HCT116 (cell line): ENCODE data around the gene CARD6. TPM values are rescaled to one million over a fixed set of nuclear protein-coding genes. Genes with fewer than 3 reads are reported as not detected.

Experiments
- ATAC-seq: fragments of 200-7000 bp; cut with Tn5 transposase; 2 replicates; pipeline ENCODE4 v1.9.1; 2020; ENCODE audit warnings: mild to moderate bottlenecking, moderate library complexity
- BruUV-seq: library from RNA; stranded (reverse); fragments of 400-500 nt; replicated peaks from 2 replicates; lab custom pipeline; 2021; lab: Mats Ljungman, UMichigan
- CTCF ChIA-PET: fragments of 300-600 bp; sonication (Branson Sonifier 250); formaldehyde crosslinking; loops from one replicate; lab custom pipeline; 2021; ENCODE audit warnings: antibody characterized with exemption; lab: Charles Lee
- POLR2A ChIA-PET: fragments of 300-600, 350-600 bp; sonication (Branson Sonifier 250); formaldehyde crosslinking; loops from one replicate; lab custom pipeline; 2021; ENCODE audit warnings: antibody characterized with exemption; lab: Charles Lee
- RAD21 ChIA-PET, 2 experiments: fragments of 300-600 bp; sonication (Branson Sonifier 250); formaldehyde crosslinking; loops; one replicate each; lab custom pipeline; 2023; ENCODE audit warnings: low total read pairs in 2 of 2; ENCODE audit not compliant: uncharacterized antibody in 2 of 2, unreplicated experiment in 2 of 2, low non-redundant PET in 1 of 2; lab: Charles Lee
- DNase-seq: peaks from one replicate; pipeline ENCODE4 v3.0.0-alpha.2; 2010; ENCODE audit warnings: low read depth, low spot score
- H2AFZ ChIP-seq: fragments of 200-600 bp; shearing (Covaris generic), sonication (generic); 2 replicates; pipeline ENCODE4 v1.6.1; 2017; ENCODE audit warnings: low read depth, mixed run types, mixed read lengths, antibody characterized with exemption, low read length; ENCODE audit not compliant: poor library complexity, severe bottlenecking
- H3K27ac ChIP-seq: 2 replicates; pipeline ENCODE4 v1.5.1; 2012; ENCODE audit warnings: low read depth, low read length
- H3K27me3 ChIP-seq: fragments of 200-600 bp; sonication (generic); 2 replicates; pipeline ENCODE4 v1.6.1; 2016; ENCODE audit warnings: mixed run types, low read length, mixed read lengths; ENCODE audit not compliant: insufficient read depth
- H3K36me3 ChIP-seq, 2 experiments: fragments of 200-500 bp in 1 of 2; fragments of 200-600 bp in 1 of 2; sonication (Bioruptor generic) in 1 of 2; sonication (generic) in 1 of 2; 2 replicates each; pipeline versions ENCODE4 v1.5.1 to v1.6.1; 2014 to 2016; ENCODE audit warnings: low read length in 2 of 2, inconsistent platforms in 1 of 2, mixed read lengths in 1 of 2, mixed run types in 1 of 2; ENCODE audit not compliant: insufficient read depth in 2 of 2, control insufficient read depth in 1 of 2
- H3K4me1 ChIP-seq, 2 experiments: fragments of 200-600 bp in 1 of 2; sonication (generic) in 1 of 2; 2 replicates each; pipeline versions ENCODE4 v1.5.1 to v1.6.1; 2012 to 2017; ENCODE audit warnings: low read length in 2 of 2, inconsistent platforms in 1 of 2, mild to moderate bottlenecking in 1 of 2, mixed read lengths in 1 of 2, mixed run types in 1 of 2, moderate library complexity in 1 of 2; ENCODE audit not compliant: insufficient read depth in 2 of 2, control insufficient read depth in 1 of 2
- H3K4me2 ChIP-seq: fragments of 200-600 bp; sonication (generic); 2 replicates; pipeline ENCODE4 v1.6.1; 2017; ENCODE audit warnings: mixed run types, low read length, mixed read lengths
- H3K4me3 ChIP-seq, 2 experiments: fragments of 200-600 bp in 1 of 2; sonication (generic) in 1 of 2; replicated peaks in 1 of 2; 2 replicates each; pipeline ENCODE4 v1.5.1; 2011 to 2016; ENCODE audit warnings: low read length in 2 of 2, control low read depth in 1 of 2, low read depth in 1 of 2, mild to moderate bottlenecking in 1 of 2, mixed read lengths in 1 of 2, mixed run types in 1 of 2
- H3K79me2 ChIP-seq: fragments of 200-600 bp; sonication (generic); 2 replicates; pipeline ENCODE4 v1.6.1; 2017; ENCODE audit warnings: mild to moderate bottlenecking, mixed run types, low read length, moderate library complexity, mixed read lengths; ENCODE audit not compliant: insufficient read depth
- H3K9ac ChIP-seq: fragments of 200-600 bp; sonication (generic); 2 replicates; pipeline ENCODE4 v1.6.1; 2016; ENCODE audit warnings: low read length, mixed read lengths
- H3K9me2 ChIP-seq: fragments of 200-600 bp; sonication (generic), shearing (Covaris generic); 2 replicates; pipeline ENCODE4 v1.6.1; 2017; ENCODE audit warnings: mixed run types, mild to moderate bottlenecking, moderate library complexity; ENCODE audit not compliant: insufficient read depth
- H3K9me3 ChIP-seq, 2 experiments: fragments of 200-500 bp in 1 of 2; fragments of 200-600 bp in 1 of 2; sonication (Bioruptor generic) in 1 of 2; sonication (generic) in 1 of 2; 2 replicates each; pipeline ENCODE4 v1.6.1; 2014 to 2017; ENCODE audit warnings: low read length in 2 of 2, mixed read lengths in 2 of 2, inconsistent platforms in 1 of 2, low read depth in 1 of 2, mild to moderate bottlenecking in 1 of 2, mixed run types in 1 of 2, moderate library complexity in 1 of 2; ENCODE audit not compliant: control insufficient read depth in 1 of 2, insufficient read depth in 1 of 2
- H4K20me1 ChIP-seq: fragments of 200-600 bp; sonication (generic), shearing (Covaris generic); 2 replicates; pipeline ENCODE4 v1.6.1; 2017; ENCODE audit warnings: mixed run types, mild to moderate bottlenecking, moderate library complexity; ENCODE audit not compliant: insufficient read depth
- ATF3 ChIP-seq: IDR thresholded peaks from 2 replicates; pipeline ENCODE4 v1.6.1; 2012
- CTCF ChIP-seq, 3 experiments: fragments of 200-600 bp in 1 of 3; sonication (generic) in 1 of 3; IDR thresholded peaks in 2 of 3; conservative IDR thresholded peaks in 1 of 3; 2 replicates each; pipeline ENCODE4 v1.5.1; 2012 to 2017; ENCODE audit warnings: low read depth in 2 of 3, low read length in 2 of 3, antibody characterized with exemption in 1 of 3, borderline replicate concordance in 1 of 3, control low read depth in 1 of 3, mild to moderate bottlenecking in 1 of 3, mixed read lengths in 1 of 3, mixed run types in 1 of 3, moderate library complexity in 1 of 3; ENCODE audit not compliant: insufficient read depth in 1 of 3
- RAD21 ChIP-seq: IDR thresholded peaks from 2 replicates; pipeline ENCODE4 v1.6.1; 2012; ENCODE audit warnings: low read depth, mild to moderate bottlenecking
- SIN3A ChIP-seq: IDR thresholded peaks from 2 replicates; pipeline ENCODE4 v1.6.1; 2012; ENCODE audit warnings: low read depth
- YY1 ChIP-seq: IDR thresholded peaks from 2 replicates; pipeline ENCODE4 v1.6.1; 2011; ENCODE audit warnings: low read length, low read depth, moderate library complexity, mild to moderate bottlenecking; ENCODE audit not compliant: insufficient replicate concordance; ENCODE audit errors: extremely low read depth
- intact Hi-C: fragments of 100-400 bp; cut with micrococcal nuclease; formaldehyde crosslinking; loops from 2 replicates; pipeline ENCODE4 v1.10.0; 2022
- total RNA-seq: library from RNA; stranded (reverse); gene quantifications from one replicate; pipeline ENCODE4 v1.2.1, GENCODE V29; 2021; ENCODE audit not compliant: unreplicated experiment
- TF ChIP-seq, protein P1 (sequence below): IDR thresholded peaks from 2 replicates; pipeline ENCODE4 v1.6.1; 2012; ENCODE audit warnings: low read depth

The CARD6 gene
- total RNA-seq, 1 experiment from 2014 or later: not detected

DNA sequence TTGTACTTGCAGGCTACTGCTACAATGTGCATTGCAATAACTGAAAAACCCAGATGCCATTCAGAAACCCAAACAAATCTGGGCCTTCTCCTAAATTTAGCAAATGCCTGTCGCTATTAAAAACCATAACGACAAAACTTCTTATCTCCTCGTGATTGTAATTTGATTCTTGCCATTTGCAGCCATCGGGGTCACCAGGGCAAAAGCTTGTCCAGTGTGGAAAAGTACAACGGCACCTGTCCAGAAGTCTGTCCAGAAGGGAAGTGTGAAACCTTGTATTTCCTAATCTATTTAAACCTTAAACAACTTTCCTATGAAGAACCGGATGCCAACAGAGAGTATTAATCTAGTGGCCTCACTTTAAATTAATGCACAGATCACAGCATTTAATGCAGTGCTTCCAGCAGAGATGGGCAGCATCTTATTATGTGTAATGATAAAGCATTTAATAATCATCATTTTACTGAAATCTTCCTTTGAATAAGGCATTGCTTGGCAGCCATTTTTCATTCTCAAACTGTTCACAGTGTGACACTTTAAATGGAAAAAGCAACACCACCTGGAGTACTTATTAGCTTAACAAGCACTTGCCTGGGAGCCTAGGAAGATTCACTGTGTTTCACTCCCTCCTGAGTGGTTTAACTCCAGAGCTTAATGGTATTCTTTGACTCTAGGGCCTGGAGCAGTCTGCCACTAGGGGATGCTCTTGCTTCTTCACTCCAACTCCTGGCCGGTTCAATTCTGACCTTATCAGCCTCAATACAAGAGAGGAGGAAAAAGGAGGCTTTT is 63.2 kb downstream of the CARD6 start:
- no peaks in the 10 kb centered on the region for H3K79me2 ChIP-seq
- no peak overlapping the region for H3K9ac ChIP-seq
- ChIA-PET CTCF (interaction anchor here (0.5 to 1.9 kb wide), 28 partner anchors 11 to 939 kb away, joined by 3 to 31 read pairs (median 3); no protein-coding TSS in a partner anchor), POLR2A (no interaction called here), RAD21 (no interaction called here)
- BruUV-seq: no TSS peak
- H3K4me3 ChIP-seq: no peak overlapping the region
- H3K36me3 ChIP-seq: no peaks in the 10 kb centered on the region
- no peak overlapping the region for H3K27ac ChIP-seq
- H3K9me2 ChIP-seq: no peaks in the 10 kb centered on the region
- no peaks in the 10 kb centered on the region for H3K9me3 ChIP-seq
- H3K4me2 ChIP-seq: no peak overlapping the region
- H2AFZ ChIP-seq: peak overlapping the region; percentile 48
- TF ChIP-seq YY1: peak; percentile 39
- no peak for TF ChIP-seq ATF3
- TF ChIP-seq SIN3A: no peak
- peak; percentile 89 for TF ChIP-seq RAD21
- TF ChIP-seq, protein P1, sequence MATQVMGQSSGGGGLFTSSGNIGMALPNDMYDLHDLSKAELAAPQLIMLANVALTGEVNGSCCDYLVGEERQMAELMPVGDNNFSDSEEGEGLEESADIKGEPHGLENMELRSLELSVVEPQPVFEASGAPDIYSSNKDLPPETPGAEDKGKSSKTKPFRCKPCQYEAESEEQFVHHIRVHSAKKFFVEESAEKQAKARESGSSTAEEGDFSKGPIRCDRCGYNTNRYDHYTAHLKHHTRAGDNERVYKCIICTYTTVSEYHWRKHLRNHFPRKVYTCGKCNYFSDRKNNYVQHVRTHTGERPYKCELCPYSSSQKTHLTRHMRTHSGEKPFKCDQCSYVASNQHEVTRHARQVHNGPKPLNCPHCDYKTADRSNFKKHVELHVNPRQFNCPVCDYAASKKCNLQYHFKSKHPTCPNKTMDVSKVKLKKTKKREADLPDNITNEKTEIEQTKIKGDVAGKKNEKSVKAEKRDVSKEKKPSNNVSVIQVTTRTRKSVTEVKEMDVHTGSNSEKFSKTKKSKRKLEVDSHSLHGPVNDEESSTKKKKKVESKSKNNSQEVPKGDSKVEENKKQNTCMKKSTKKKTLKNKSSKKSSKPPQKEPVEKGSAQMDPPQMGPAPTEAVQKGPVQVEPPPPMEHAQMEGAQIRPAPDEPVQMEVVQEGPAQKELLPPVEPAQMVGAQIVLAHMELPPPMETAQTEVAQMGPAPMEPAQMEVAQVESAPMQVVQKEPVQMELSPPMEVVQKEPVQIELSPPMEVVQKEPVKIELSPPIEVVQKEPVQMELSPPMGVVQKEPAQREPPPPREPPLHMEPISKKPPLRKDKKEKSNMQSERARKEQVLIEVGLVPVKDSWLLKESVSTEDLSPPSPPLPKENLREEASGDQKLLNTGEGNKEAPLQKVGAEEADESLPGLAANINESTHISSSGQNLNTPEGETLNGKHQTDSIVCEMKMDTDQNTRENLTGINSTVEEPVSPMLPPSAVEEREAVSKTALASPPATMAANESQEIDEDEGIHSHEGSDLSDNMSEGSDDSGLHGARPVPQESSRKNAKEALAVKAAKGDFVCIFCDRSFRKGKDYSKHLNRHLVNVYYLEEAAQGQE: no peak
- TF ChIP-seq CTCF (IDR thresholded peaks at IDR 0.05 in 2 of 3, conservative IDR thresholded peaks at IDR 0.05 in 1 of 3; ENCODE audit: borderline replicate concordance in 1 of 3, insufficient read depth in 1 of 3, low read depth in 2 of 3, low read length in 2 of 3): peak; percentile 68 to 99 (median 99)
- peak; percentile 100 for ATAC-seq
- no peaks in the 10 kb centered on the region for H4K20me1 ChIP-seq
- H3K27me3 ChIP-seq: no peaks in the 10 kb centered on the region
- peak; percentile 59 for DNase-seq
- intact Hi-C loops: loop anchor here (1.0 to 5.0 kb wide), 5 partner anchors 363 to 939 kb away; no protein-coding TSS in a partner anchor
- no peaks in the 10 kb centered on the region for H3K4me1 ChIP-seq
